K562 (cell line): Measurements from ENCODE around the gene PPP3CB. TPM values are rescaled to one million over a fixed set of nuclear protein-coding genes. Genes with fewer than 3 reads are reported as not detected.

Experiments
- AFF1 ChIP-seq, 2 experiments: fragments of 450-650 bp; IDR thresholded peaks; 2 replicates each; pipeline ENCODE4 v1.6.1; 2018; ENCODE audit warnings: mild to moderate bottlenecking in 2 of 2, low read depth in 1 of 2; ENCODE audit not compliant: partially characterized antibody in 2 of 2
- CBX2 ChIP-seq: fragments of 200-600 bp; sonication (generic); IDR thresholded peaks from one replicate; pipeline ENCODE4 v1.6.1; 2012; ENCODE audit warnings: mild to moderate bottlenecking, low read length, inconsistent platforms; ENCODE audit not compliant: insufficient read depth, poor library complexity, severe bottlenecking
- PHF20 ChIP-seq: fragments of 450-650 bp; IDR thresholded peaks from 2 replicates; pipeline ENCODE4 v1.6.1; 2018; ENCODE audit not compliant: partially characterized antibody
- SMAD1 ChIP-seq: fragments of 150-350 bp; IDR thresholded peaks from 2 replicates; pipeline ENCODE4 v1.6.1; 2014; ENCODE audit warnings: low read length, low read depth; ENCODE audit not compliant: partially characterized antibody
- ZBTB49 ChIP-seq: sonication (generic); formaldehyde crosslinking; IDR thresholded peaks from 2 replicates; pipeline ENCODE4 v1.8.0; 2022; ENCODE audit warnings: missing genetic modification reagents, mild to moderate bottlenecking, borderline replicate concordance
- ZNF212 ChIP-seq: fragments of 450-650 bp; formaldehyde crosslinking; IDR thresholded peaks from 2 replicates; pipeline ENCODE4 v1.4.0; 2020; ENCODE audit warnings: mild to moderate bottlenecking
- polyA plus RNA-seq, 8 experiments: library from polyadenylated mRNA; depleted of rRNA in 4 of 8; stranded (reverse) in 5 of 8; unstranded in 3 of 8; fragments of >200 nt; fragmentation: Nextera tagmentation in 2 of 8; fragmentation: Illumina TruSeq in 1 of 8; extraction: Ambion mirVana in 2 of 8; extraction: Trizol in 1 of 8; gene quantifications; 2 replicates each; pipeline versions ENCODE4 v1.2.1 to v1.2.3, GENCODE V29; 2011 to 2014; ENCODE audit warnings: inconsistent platforms in 1 of 8, missing spikeins in 1 of 8
- total RNA-seq, 7 experiments: library from RNA; depleted of rRNA in 6 of 7; stranded (reverse); fragments of >200 nt in 6 of 7; fragmentation: Illumina TruSeq in 2 of 7; extraction: Trizol in 2 of 7; gene quantifications; 2 replicates each; pipeline versions ENCODE4 v1.2.1 to v1.2.3, GENCODE V29; 2011 to 2021; ENCODE audit warnings: low replicate concordance in 1 of 7

Gene PPP3CB
- total and polyA plus RNA-seq, 9 of the 15 experiments (the other 6 are each of a cell fraction or from before 2014, with no cell fraction given) = 9.6 to 27.6 (median 17.8) TPM

GRCh38 chr10:73416571-73416970 lies 79.3 kb downstream of the PPP3CB start (continued):
- TF ChIP-seq SMAD1 = no peak
- TF ChIP-seq AFF1 (IDR thresholded peaks at IDR 0.05; ENCODE audit: low read depth in 1 of 2, partially characterized antibody in 2 of 2) = no peak
- no peak for TF ChIP-seq CBX2
- TF ChIP-seq PHF20 = no peak
- TF ChIP-seq ZNF212 (CRISPR knock-in tag) = no peak
- no peak for TF ChIP-seq ZBTB49 (CRISPR knock-in tag)
